PC-9 (cell line): ENCODE results near the gene HPX. TPM values are rescaled to one million over a fixed set of nuclear protein-coding genes. Genes with fewer than 3 reads are reported as not detected.

Source experiments
- total RNA-seq: library from RNA; stranded (reverse); gene quantifications from 2 replicates; pipeline ENCODE4 v1.2.3, GENCODE V29; 2021

Gene HPX
- total RNA-seq, 1 experiment from 2014 or later = 0.68 TPM

Other genes starting within 250 kb of the HPX start
- gene OR52W1, start 241.8 kb downstream of the HPX start, total RNA-seq = not detected in 2 replicates
- gene C11orf42, start 235.4 kb downstream of the HPX start, total RNA-seq = not detected in 2 replicates
- gene FHIP1B, start 206.4 kb downstream of the HPX start, total RNA-seq = 21.5 and 22.7 TPM in 2 replicates
- gene CNGA4, start 201.9 kb downstream of the HPX start, total RNA-seq = 0.20 TPM in 1 of 2 replicates, not detected in the other
- not detected in 2 replicates for gene CCKBR, start 181.1 kb downstream of the HPX start, total RNA-seq
- 25.7 and 26.0 TPM in 2 replicates for gene CAVIN3, start 120.5 kb downstream of the HPX start, total RNA-seq
- gene SMPD1, start 50.5 kb downstream of the HPX start, total RNA-seq = 7.2 and 9.2 TPM in 2 replicates
- 0.90 and 1.4 TPM in 2 replicates for gene APBB1, start 21.9 kb downstream of the HPX start, total RNA-seq
- gene TRIM3, start 33.0 kb upstream of the HPX start, total RNA-seq = 7.1 and 9.0 TPM in 2 replicates
- 42.7 and 49.5 TPM in 2 replicates for gene ARFIP2, start 40.3 kb upstream of the HPX start, total RNA-seq
- gene TIMM10B, start 40.5 kb upstream of the HPX start, total RNA-seq = 18.5 and 22.3 TPM in 2 replicates
- 13.9 and 14.0 TPM in 2 replicates for gene DNHD1, start 56.3 kb upstream of the HPX start, total RNA-seq
- 10.0 and 10.1 TPM in 2 replicates for gene RRP8, start 162.6 kb upstream of the HPX start, total RNA-seq
- gene ILK, start 162.8 kb upstream of the HPX start, total RNA-seq = 65.3 and 69.7 TPM in 2 replicates
- gene TAF10, start 171.2 kb upstream of the HPX start, total RNA-seq = 51.5 and 61.2 TPM in 2 replicates
- gene TPP1, start 178.4 kb upstream of the HPX start, total RNA-seq = 31.4 and 46.7 TPM in 2 replicates
- 0.20 and 0.22 TPM in 2 replicates for gene DCHS1, start 214.8 kb upstream of the HPX start, total RNA-seq
- gene MRPL17, start 242.4 kb upstream of the HPX start, total RNA-seq = 35.5 and 42.4 TPM in 2 replicates